Loucy (cell line): ENCODE results near the gene TXNIP.
A peak's percentile ranks its signal among the peaks of the same experiment; 100 is the strongest.

Source experiments
- H2AFZ ChIP-seq: fragments of 200-600 bp; sonication (generic); 2 replicates; pipeline ENCODE4 v1.6.0; 2016; ENCODE audit warnings: antibody characterized with exemption, mild to moderate bottlenecking, low read length, moderate library complexity
- H3F3A ChIP-seq: fragments of 200-600 bp; 2 replicates; pipeline ENCODE4 v1.6.0; 2016; ENCODE audit warnings: antibody characterized with exemption, low read depth, mild to moderate bottlenecking
- H3K27me3 ChIP-seq: fragments of 200-600 bp; sonication (generic); 2 replicates; pipeline ENCODE4 v1.6.1; 2014; ENCODE audit warnings: low read length, mild to moderate bottlenecking; ENCODE audit not compliant: insufficient read depth, poor library complexity, severe bottlenecking
- H3K36me3 ChIP-seq: fragments of 200-600 bp; sonication (generic); 2 replicates; pipeline ENCODE4 v1.6.1; 2016; ENCODE audit warnings: low read length; ENCODE audit not compliant: insufficient read depth
- H3K4me1 ChIP-seq: fragments of 200-600 bp; sonication (generic); 2 replicates; pipeline ENCODE4 v1.5.1; 2014; ENCODE audit warnings: low read length, mild to moderate bottlenecking; ENCODE audit not compliant: insufficient read depth, poor library complexity, severe bottlenecking
- H3K4me2 ChIP-seq: fragments of 200-600 bp; sonication (generic); 2 replicates; pipeline ENCODE4 v1.6.0; 2014; ENCODE audit warnings: antibody characterized with exemption, low read length, low read depth, mild to moderate bottlenecking; ENCODE audit not compliant: poor library complexity, severe bottlenecking
- H3K4me3 ChIP-seq: fragments of 200-600 bp; sonication (generic); 2 replicates; pipeline ENCODE4 v1.5.1; 2014; ENCODE audit warnings: low read length, mild to moderate bottlenecking, mixed read lengths; ENCODE audit not compliant: poor library complexity, severe bottlenecking
- H3K79me2 ChIP-seq: fragments of 200-600 bp; sonication (generic); 2 replicates; pipeline ENCODE4 v1.6.1; 2014; ENCODE audit warnings: low read length; ENCODE audit not compliant: insufficient read depth
- H3K9ac ChIP-seq: fragments of 200-600 bp; sonication (generic); 2 replicates; pipeline ENCODE4 v1.6.0; 2014; ENCODE audit warnings: mild to moderate bottlenecking, low read depth, low read length, moderate library complexity; ENCODE audit not compliant: poor library complexity, severe bottlenecking
- H3K9me2 ChIP-seq: fragments of 200-600 bp; sonication (generic); replicated peaks from 2 replicates; pipeline ENCODE4 v1.6.1; 2016; ENCODE audit warnings: low read depth, low read length, mixed read lengths
- H3K9me3 ChIP-seq: fragments of 200-600 bp; sonication (generic); 2 replicates; pipeline ENCODE4 v1.6.1; 2014; ENCODE audit warnings: mild to moderate bottlenecking, antibody characterized with exemption, low read length, low read depth; ENCODE audit not compliant: insufficient read depth
- H4K20me1 ChIP-seq: fragments of 200-600 bp; sonication (generic); 2 replicates; pipeline ENCODE4 v1.6.0; 2014; ENCODE audit warnings: antibody characterized with exemption, low read length, mild to moderate bottlenecking; ENCODE audit not compliant: insufficient read depth, poor library complexity, severe bottlenecking
- CTCF ChIP-seq: fragments of 200-600 bp; sonication (generic); conservative IDR thresholded peaks from 2 replicates; pipeline ENCODE4 v1.5.1; 2014; ENCODE audit warnings: mild to moderate bottlenecking, antibody characterized with exemption, low read length
- EZH2phosphoT487 ChIP-seq: fragments of 200-600 bp; IDR thresholded peaks from 2 replicates; pipeline ENCODE4 v1.6.1; 2018; ENCODE audit warnings: antibody characterized with exemption, mild to moderate bottlenecking, moderate library complexity, borderline replicate concordance

Gene TXNIP

DNA sequence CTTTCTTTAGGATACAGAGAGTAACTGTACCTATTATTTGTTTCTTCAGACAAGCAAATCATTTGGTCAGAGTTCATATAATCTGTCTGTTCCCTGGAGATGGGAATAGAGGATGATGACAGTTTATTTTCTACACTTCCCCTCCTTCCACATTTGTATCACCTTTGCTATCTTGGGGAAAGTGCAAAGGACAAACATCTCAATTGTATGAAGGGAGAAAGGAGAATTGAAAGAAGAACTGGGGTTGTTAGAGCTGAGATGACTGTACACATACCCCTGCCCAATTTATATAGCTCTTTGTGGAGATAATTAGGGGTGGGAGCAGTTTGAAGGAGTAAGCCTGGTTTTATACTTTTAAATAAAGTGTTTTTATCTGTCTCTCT lies 17.9 kb downstream of the TXNIP start:
- Histone ChIP-seq H3K4me2 (peak overlapping the region; percentile 87), H4K20me1 (no peaks in the 10 kb centered on the region), H3K9me2 (no peaks in the 10 kb centered on the region), H3K4me1 (peaks cover 63% of the 10 kb centered on the region), H3F3A (peaks cover 9% of the 10 kb centered on the region; the same call in 1 of the 2 replicates), H2AFZ (no peak overlapping the region), H3K9me3 (no peaks in the 10 kb centered on the region), H3K4me3 (peak overlapping the region; percentile 70), H3K36me3 (no peaks in the 10 kb centered on the region), H3K9ac (peak overlapping the region; percentile 84), H3K27me3 (no peaks in the 10 kb centered on the region), H3K79me2 (no peaks in the 10 kb centered on the region)
- no peak for TF ChIP-seq CTCF
- TF ChIP-seq EZH2phosphoT487 = no peak

GRCh38 chr1:145977486-145978470 lies 18.6 kb downstream of the TXNIP start:
- no peaks in the 10 kb centered on the region for H4K20me1 ChIP-seq
- H3K9ac ChIP-seq = peak overlapping the region; percentile 84
- peaks cover 56% of the 10 kb centered on the region for H3K4me1 ChIP-seq
- no peaks in the 10 kb centered on the region for H3K36me3 ChIP-seq
- peak overlapping the region; percentile 47 for H3K4me3 ChIP-seq
- H2AFZ ChIP-seq = peak overlapping the region; percentile 61
- peak overlapping the region; percentile 87 for H3K4me2 ChIP-seq
- TF ChIP-seq CTCF (peak; percentile 89), EZH2phosphoT487 (no peak)
- no peaks in the 10 kb centered on the region for H3K9me3 ChIP-seq
- H3K9me2 ChIP-seq = no peaks in the 10 kb centered on the region
- no peaks in the 10 kb centered on the region for H3K79me2 ChIP-seq
- peaks cover 9% of the 10 kb centered on the region; the same call in 1 of the 2 replicates for H3F3A ChIP-seq
- no peaks in the 10 kb centered on the region for H3K27me3 ChIP-seq

DNA sequence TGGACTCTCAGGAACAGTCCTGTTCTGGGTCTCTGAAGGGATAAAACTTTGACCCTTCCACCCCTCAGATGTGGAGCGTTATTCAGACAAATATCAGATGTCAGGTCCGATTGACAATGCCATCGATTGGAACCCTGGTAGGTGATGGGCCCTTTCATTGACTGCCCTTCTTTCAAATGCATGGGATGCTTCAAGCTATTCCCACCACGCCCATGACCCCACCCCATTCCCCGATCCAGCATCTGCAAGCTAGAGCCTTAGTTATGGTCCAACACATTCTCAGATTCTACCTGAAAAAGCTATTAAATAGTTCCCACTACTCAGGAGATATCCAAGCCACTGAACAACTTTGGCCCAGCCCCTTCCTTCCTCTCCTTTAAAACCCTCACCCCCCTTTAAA lies 19.4 kb downstream of the TXNIP start:
- peaks cover 9% of the 10 kb centered on the region; the same call in 1 of the 2 replicates for H3F3A ChIP-seq
- no peaks in the 10 kb centered on the region for H3K36me3 ChIP-seq
- no peaks in the 10 kb centered on the region for H3K27me3 ChIP-seq
- TF ChIP-seq EZH2phosphoT487 (no peak), CTCF (no peak)
- H3K9me3 ChIP-seq = no peaks in the 10 kb centered on the region
- H3K4me1 ChIP-seq = peaks cover 48% of the 10 kb centered on the region
- no peaks in the 10 kb centered on the region for H4K20me1 ChIP-seq
- H3K4me3 ChIP-seq = peak overlapping the region; percentile 47
- H2AFZ ChIP-seq = peak overlapping the region; percentile 61
- H3K9me2 ChIP-seq = no peaks in the 10 kb centered on the region
- H3K79me2 ChIP-seq = no peaks in the 10 kb centered on the region
- H3K9ac ChIP-seq = peak overlapping the region; percentile 84
- H3K4me2 ChIP-seq = peak overlapping the region; percentile 87
